Muscle of back (tissue), 11 donors: Measurements from ENCODE around the gene NUDT9. TPM values are rescaled to one million over a fixed set of nuclear protein-coding genes. Genes with fewer than 3 reads are reported as not detected.
"Not testable (repeated sequence)": the region's sequence is repeated elsewhere in the genome, so short reads cannot be mapped to it uniquely, and the experiment has no call there.

ENCODE experiments used
- DNase-seq, 3 donors: peaks; one replicate each; pipeline versions ENCODE4 v3.0.0 to v3.0.0-alpha.2; 2013
- polyA plus RNA-seq, 10 donors: library from polyadenylated mRNA; unstranded; fragments of 120-200 nt; gene quantifications; one replicate each; pipeline ENCODE4 v1.2.1, GENCODE V29; 2013; ENCODE audit not compliant: insufficient read length in 10 of 10

NUDT9 gene
- polyA plus RNA-seq, 10 donors: 25.6 to 35.6 (median 29.0) TPM

DNA sequence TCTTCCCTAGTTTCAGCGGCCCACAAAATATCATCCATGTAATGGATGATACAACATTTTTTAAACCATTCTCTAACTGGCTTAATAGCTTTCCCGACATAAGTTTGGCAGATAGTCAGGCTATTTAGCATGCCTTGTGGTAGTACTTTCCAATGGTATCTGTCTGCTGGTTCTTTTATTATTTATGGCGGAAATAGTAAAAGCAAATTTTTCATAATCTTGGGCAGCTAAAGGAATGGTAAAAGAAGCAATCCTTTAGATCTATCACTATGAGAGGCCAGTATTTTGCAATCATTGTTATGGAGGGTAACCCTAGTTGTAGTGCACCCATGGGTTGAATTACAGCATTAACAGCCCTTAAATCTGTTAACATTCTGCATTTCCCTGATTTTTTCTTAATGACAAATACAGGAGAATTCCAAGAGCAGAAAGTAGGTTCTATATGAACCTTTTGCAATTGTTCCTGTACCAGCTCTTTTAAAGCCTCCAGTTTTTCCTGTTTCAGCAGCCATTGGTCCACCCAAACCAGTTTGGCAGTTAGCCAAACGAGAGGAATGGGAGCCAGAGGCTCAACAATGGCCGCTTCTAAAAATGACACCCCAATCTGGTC is 17.1 kb upstream of the NUDT9 start:
- no peak for DNase-seq

DNA sequence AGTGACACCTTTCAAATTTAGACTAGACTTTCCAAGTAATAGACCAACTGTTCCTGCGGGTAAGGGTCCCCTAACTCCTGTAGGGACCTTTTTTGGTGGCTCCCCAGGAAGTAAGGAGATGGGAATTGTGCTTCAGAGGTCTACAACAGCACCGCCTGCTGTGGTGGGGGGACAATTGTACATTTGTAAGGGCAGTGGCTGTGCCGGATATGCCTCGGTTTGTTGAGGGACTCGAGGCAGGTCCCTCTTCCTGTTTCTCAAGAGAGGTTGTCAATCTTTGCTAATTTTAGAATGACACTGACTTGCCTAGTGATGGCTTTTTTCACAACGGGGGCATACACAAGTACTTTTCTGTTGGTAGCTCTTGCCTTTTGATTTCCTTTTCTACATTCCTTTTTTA is 15.9 kb upstream of the NUDT9 start:
- no peak for DNase-seq

GRCh38 chr4:87406902-87407301 is 15.5 kb upstream of the NUDT9 start:
- not testable (repeated sequence) for DNase-seq

DNA sequence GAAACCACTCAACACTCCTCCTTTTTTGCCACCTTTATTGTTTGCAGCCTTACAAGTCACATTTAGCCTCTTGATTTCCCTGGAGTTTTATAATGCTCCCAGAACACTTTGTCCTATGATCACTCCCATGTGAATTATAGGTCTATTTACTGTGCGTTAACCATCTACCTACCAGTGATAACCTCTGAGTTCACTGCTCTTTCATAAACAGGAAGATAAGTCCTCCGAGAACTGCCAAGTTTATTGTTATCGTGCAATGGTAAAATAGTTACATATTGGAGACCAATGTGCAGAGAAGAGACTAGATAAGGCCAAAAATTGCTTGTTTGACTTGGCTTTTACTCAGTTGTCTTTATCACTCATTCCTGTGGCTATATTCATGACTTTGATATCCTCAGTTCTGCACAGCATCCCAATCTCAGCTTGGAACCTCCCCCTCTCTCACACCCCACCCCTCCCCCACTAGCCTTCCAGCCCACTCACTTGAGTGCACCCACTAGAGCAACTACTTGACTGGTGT is 12.9 kb upstream of the NUDT9 start:
- DNase-seq: no peak

DNA sequence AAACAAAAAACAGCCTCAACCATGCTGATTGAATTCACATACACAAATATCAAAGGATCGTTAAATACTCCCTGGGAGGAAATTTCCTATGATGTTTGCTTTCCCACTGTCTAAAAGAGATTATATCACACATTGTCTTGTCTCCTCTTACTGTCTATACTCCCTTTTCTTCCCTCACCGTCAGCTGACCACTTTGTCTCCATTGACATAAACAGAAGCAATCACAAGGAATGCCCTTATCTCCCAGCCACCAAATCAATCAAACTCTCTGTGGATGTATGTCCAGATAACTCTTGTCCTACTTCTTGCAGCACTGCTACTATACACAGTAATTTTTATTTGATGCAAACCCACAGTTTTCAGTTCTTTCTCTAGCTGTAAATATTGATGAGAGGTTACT is 12.2 kb upstream of the NUDT9 start:
- no peak for DNase-seq

- no peak for DNase-seq
These were observed 11.7 kb upstream of the NUDT9 start for GRCh38 chr4:87410679-87411078.

GRCh38 chr4:87414816-87415215 is 7.6 kb upstream of the NUDT9 start:
- DNase-seq: no peak

DNA sequence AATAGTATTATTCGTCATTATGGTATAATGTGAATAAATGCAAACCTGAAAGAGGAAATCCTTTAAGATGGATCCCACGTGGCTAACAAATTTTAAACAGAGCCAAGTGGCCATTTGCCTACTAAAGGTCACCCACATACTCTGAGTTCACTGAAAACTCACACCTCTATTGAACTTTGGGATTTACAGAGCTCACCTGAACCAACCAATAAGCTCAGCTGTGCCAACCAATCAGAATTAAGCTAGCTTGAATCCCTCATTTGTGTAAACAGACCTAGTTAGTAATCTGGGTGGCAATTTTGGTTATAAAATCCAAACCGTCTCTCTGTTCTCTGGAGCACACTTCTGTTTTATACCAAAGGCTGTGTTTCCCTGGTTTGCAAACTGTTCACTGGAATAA is 5.4 kb upstream of the NUDT9 start:
- no peak for DNase-seq

DNA sequence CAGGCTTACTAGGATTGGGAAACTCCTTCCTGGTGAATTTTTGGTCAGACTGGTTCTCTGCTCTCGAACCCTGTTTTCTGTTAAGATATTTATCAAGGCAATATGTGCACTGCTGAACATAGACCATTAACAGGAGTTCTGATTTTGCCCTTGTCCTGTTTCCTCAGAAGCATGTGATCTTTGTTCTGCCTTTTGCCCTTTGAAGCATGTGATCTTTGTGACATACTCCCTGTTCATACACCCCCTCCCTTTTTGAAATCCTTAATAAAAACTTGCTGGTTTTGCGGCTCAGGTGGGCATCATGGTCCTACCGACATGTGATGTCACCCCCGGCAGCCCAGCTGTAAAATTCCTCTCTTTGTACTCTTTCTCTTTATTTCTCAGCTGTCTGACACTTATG is 4.0 kb upstream of the NUDT9 start:
- DNase-seq: not testable (repeated sequence)

DNA sequence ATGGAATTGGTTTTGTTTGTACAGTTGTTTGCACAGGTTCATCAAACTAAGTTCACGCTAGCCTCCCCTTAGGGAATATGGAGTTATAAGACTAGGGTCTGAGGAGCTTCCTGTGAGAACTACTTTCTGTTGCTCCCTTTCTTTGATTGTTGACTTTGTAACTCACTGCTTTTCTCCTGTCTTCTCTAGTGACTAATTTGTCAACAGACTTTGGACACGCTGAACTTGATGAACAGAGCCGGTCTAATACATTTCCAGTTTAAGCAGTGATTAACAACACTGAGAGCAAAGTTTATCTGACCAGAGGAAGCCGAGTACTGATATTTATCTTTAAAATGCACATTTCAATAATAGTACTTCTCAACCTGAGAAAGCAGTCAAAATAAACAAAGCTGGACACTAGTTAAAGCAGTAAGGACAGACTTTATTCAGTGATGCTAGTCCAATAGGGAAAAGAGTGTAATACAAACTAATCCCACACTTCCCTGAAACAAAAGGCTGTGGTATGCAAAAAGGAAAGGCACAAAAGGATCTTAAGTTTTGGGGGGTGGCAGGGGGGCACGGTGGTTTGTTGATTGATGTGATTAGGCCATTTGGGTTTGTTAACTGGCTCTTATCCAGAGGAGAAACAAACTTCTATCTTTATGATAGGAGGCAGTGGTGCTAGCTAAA is 2.7 kb upstream of the NUDT9 start:
- no peak for DNase-seq

DNA sequence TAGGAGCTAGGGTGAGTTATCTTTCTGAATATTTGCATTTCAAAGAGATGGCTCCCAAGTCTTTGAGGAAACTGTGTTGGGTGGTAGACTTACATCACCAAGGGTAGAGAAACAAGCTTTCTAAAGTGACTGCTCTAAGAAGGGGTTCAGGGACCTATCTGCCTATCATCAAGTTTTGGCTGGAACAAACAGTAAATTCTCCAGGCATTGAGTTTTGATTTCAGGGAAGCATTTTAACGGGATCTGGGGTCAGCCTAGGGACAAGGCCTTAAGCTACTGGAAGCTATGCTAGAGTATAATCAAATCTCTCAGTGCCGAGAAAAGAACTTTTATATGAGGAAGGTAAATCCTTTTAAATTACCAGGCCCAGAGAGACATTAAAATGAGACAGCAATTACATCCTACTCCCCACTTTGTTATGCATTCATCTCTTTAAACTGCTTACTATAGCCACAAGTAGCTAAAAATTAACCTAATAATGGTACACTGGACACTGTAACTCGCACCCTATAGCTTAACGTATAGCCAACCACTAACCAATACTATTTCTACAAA is 2.0 kb upstream of the NUDT9 start:
- DNase-seq: no peak

DNA sequence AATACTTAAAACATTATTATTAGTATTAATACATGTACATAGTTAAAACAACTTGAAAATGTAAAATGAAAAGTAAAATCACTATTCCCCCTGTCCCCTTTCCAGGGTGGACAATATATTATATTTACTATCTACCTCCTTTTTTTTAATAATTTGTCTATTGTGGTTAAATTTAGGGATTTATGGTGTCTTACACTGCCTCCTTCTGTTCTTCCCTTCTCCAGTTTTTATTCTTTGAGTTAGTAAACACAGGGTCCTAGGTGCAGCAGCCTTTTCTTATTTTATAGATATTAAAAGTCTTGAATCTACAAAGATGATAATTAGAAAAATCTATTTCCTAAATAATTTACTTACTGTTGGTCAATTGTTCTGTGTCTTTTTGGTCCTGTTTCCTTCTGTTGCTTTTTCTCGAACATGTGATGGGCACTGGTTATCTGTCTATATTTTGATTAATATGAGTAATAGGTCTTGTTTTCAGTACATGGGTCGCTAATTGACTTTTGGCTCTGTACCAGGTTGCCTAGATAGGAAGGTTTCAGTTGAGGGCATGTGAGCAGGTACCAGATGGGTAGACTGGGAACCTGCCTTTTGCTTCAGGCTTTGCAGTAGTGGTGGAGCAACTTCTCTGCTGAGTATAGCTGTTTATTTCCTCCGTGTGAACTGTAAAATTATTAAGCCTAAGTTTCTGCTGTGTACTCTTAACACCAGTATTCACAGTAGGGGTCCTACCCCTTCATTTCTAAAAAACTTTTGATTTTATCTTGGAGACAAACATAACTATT is 1.1 kb downstream of the NUDT9 start:
- DNase-seq: peak; percentile 10 to 52 (median 11)

GRCh38 chr4:87424099-87424543 is 1.7 kb downstream of the NUDT9 start:
- DNase-seq: not testable (repeated sequence)

DNA sequence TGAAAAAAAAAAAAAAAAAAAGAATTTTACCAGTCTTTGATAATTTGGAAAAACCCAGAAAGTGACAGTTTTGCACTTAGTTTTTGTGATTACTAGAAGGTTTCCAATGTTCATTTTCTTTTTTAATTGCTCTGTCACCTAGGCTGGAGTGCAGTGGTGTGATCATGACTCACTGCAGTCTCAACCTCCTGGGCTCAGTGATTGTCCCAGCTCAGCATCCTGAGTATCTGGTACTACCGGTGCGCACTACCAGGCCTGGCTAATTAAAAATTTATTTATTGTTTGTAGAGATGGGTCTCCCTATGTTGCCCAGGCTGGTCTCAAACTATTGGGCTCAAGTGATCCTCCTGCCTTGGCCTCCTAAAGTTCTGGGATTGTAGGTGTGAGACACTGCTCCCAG is 3.3 kb downstream of the NUDT9 start:
- no peak for DNase-seq

GRCh38 chr4:87426865-87427517 is 4.6 kb downstream of the NUDT9 start:
- DNase-seq: no peak

GRCh38 chr4:87427518-87427868 is 5.1 kb downstream of the NUDT9 start:
- DNase-seq: no peak

GRCh38 chr4:87428979-87429378 is 6.6 kb downstream of the NUDT9 start:
- no peak for DNase-seq

DNA sequence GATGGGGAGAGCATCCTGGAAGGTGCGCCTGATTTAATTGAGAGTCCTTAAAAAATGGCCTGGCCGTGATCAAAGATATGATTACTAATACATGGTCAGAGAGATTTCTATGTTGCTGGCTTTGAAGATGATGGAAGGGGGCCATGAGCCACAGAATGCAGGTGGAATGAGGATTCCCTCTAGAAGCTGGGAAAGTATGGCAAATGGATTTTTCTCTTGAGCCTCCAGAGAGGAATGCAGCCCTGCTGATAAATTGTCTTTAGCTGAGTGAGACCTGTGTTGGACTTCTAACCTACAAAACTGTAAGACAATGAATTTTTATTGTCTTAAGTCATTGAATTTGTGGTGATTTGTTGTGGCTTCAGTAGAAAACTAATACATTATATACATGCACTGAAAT is 7.7 kb downstream of the NUDT9 start:
- DNase-seq: no peak

- DNase-seq: no peak
These were observed 11.0 kb downstream of the NUDT9 start for GRCh38 chr4:87433342-87433741.

GRCh38 chr4:87442889-87443288 is 20.5 kb downstream of the NUDT9 start:
- no peak for DNase-seq

DNA sequence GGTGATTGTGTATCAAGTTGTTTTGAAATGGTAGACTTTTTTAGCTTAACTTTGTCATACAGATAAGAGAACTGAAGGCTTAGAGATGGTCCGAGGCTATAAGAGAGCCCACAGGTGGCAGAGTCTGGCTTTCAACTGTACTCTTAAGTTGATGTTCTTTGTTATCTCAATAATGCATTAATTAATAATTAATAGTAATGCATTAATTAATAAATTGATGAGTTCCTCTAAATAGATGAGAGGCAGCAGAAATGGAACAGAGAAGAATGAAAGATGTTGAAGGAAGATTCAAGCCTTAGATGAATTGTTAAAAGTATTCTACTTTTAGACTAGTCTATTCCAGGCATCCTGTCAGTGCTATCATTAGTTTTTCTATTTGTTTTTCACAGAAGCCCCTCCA is 22.4 kb downstream of the NUDT9 start:
- no peak for DNase-seq

DNA sequence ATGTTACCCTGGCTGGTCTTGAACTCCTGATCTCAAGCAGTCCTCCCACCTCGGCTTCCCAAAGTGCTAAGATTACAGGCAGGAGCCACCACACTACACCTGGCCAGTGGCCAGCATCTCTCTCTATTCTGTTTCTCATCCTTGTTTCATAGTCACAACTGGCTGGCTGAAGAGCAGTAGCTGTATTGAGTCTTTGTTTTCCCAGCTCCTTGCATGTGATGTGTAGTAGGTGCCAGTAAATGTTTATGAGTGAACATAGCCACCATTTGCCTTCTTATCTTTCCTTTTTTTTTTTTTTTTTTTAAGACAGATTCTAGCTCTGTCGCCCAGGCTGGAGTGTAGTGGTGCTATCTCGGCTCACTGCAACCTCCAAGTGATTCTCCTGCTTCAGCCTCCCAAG is 23.6 kb downstream of the NUDT9 start:
- DNase-seq: no peak
